GM21619 (cell line): ENCODE results near the gene RAB3A.
"Not testable (repeated sequence)": the region's sequence is repeated elsewhere in the genome, so short reads cannot be mapped to it uniquely, and the experiment has no call there.

Source experiments
- ATAC-seq: cut with Tn5 transposase; IDR thresholded peaks from one replicate; pipeline ENCODE4 v1.9.1; 2021; ENCODE audit not compliant: unreplicated experiment

Gene RAB3A

GRCh38 chr19:18224525-18225354 is 20.9 kb upstream of the RAB3A start:
- peak; percentile 80 for ATAC-seq

- no peak for ATAC-seq
Observed at GRCh38 chr19:18223860-18224524, 20.1 kb upstream of the RAB3A start.

- no peak for ATAC-seq
Observed at GRCh38 chr19:18221815-18222725, 18.2 kb upstream of the RAB3A start.

GRCh38 chr19:18220632-18221275 is 16.9 kb upstream of the RAB3A start:
- ATAC-seq = no peak

GRCh38 chr19:18219911-18220631 is 16.2 kb upstream of the RAB3A start:
- ATAC-seq = no peak

GRCh38 chr19:18218600-18218999 is 14.8 kb upstream of the RAB3A start:
- no peak for ATAC-seq

- no peak for ATAC-seq
Observed at GRCh38 chr19:18218159-18218558, 14.3 kb upstream of the RAB3A start.

GRCh38 chr19:18216789-18217188 is 12.9 kb upstream of the RAB3A start:
- ATAC-seq = no peak

- no peak for ATAC-seq
Observed at GRCh38 chr19:18214779-18215433, 11.1 kb upstream of the RAB3A start.

- no peak for ATAC-seq
Observed at GRCh38 chr19:18211683-18212082, 7.8 kb upstream of the RAB3A start.

DNA sequence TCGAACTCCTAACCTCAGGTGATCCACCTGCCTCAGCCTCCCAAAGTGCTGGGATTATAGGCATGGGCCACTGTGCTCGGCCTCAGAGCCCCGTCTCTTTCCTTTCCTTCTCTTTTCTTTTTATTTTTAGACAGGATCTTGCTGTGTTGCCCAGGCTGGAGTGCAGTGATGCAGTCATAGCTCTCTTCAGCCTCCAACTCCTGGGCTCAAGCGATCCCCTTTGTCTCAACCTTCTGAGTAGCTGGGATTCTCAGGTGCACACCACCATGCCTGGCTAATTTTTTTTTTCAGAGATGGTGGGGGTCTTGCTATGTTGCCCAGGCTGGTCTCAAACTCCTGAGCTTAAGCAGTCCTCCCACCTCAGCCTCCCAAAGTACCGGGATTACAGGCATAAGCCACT is 6.1 kb upstream of the RAB3A start:
- ATAC-seq = not testable (repeated sequence)

DNA sequence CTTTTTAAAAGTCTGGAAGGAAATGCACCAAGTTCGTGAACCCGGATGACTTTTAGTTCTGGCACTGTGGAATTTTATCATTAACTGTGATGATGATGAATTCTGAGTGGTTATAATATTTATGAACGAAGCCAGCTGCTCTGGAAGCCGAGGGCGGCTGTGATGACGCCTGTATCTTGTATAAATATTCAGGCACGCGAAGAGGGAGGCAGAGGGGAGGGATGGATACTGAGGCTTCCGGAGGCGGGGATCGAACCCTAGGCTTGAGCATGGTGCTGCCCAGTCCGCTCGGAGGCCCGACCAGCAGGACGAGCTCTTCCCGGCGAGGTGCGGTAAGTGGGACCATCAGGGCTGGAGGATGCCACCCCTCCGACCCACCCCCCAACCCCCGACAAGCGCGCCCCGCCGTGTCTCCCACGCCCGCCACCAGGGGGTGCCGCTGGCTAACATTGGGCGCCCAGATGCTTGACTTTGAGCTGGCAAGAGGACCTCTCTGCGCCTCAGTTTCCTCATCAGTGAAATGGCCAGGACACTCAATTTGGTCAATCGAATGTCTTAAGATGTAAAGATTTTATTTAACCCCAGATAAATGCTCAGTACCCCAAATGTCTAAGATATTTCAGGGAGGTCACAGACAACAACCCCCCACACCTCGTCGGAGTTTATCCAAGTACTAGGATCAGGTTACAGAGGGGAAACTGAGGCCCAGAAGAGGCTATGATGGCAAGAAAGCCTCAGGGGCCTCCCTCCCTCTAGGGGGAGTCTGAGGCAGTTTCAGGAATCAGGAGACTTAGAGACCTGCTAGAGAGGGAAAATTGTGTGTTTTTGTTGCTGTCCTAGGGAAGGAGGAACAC is 4.5 kb upstream of the RAB3A start:
- ATAC-seq = no peak

DNA sequence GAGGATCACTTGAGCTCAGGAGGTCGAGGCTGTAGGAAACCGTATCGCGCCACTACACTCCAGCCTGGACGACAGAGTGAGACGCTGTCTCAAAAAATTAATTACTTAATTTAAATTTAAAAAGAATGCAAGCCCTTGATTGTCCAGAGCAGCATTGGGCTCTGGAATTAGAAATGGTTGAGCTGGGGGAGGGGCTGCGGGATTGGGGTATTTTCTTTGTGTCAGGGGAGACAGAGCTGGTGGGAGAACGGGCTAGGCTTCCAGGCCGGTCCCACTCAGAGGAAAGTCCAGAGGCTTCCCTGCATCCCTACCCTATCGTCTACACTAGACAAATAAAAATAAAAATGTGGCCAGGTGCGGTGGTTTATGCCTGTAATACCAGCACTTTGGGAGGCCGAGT is 2.2 kb upstream of the RAB3A start:
- no peak for ATAC-seq

GRCh38 chr19:18205200-18205892 is 1.5 kb upstream of the RAB3A start:
- no peak for ATAC-seq

- peak; percentile 13 for ATAC-seq
Observed at GRCh38 chr19:18204394-18205199, 755 bp upstream of the RAB3A start.

DNA sequence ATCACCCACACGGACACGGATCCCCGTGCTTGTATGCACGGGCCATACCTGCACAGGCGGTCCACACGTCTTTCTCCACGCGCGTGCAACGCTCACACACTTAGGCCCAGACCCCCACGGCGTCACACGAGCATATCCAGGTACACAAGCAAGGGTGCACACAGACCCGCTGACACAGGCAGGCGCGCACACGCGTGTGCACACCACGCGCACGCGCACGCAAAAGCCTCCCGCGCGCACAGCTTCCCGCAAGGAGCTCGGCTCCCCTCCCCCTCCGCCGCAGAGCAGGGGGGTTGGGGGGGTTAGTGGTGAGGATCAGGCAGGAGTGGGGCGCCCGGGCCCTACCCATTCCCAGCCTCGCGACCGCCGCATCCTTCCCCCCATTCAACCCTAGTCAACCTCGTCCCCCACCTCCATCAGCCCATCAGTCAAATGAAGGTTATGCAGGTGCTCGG is 407 bp downstream of the RAB3A start:
- ATAC-seq = no peak

DNA sequence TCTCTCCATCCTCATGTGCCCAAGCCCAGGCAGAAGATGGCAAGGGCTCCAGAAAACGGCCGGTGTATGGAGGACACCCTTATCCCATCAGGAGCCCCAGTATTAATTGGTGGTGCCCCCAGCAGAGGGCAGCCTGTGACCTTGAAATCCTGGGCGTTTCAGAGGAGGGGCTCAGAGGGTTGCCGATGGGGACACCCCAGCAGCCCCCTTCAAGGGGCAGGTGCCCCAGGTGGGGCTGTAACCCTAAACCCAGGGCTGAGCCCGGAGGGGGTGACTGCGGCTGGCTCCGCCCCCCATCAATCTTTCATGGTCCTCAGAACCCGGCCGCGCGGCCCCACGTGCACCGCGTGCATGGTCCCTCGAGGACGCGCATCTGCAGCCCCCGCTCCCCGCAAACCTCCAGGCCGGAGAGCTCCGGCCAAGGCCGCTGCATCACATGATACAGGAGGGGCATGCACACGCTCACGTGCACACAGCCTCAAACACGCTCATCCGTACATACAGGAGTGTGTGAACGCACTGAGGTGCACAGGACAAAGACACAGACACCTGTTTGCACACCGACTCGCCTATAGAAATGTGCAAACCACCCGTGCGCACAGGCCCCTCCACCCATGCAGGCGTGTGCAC is 949 bp downstream of the RAB3A start:
- no peak for ATAC-seq
